GM18873 (cell line): ENCODE data around the gene LMO1.

Source experiments
- ATAC-seq: cut with Tn5 transposase; IDR thresholded peaks from one replicate; pipeline ENCODE4 v1.9.1; 2021; ENCODE audit warnings: mild to moderate bottlenecking, moderate library complexity, moderate number of reproducible peaks; ENCODE audit not compliant: unreplicated experiment, low FRiP score

Gene LMO1

DNA sequence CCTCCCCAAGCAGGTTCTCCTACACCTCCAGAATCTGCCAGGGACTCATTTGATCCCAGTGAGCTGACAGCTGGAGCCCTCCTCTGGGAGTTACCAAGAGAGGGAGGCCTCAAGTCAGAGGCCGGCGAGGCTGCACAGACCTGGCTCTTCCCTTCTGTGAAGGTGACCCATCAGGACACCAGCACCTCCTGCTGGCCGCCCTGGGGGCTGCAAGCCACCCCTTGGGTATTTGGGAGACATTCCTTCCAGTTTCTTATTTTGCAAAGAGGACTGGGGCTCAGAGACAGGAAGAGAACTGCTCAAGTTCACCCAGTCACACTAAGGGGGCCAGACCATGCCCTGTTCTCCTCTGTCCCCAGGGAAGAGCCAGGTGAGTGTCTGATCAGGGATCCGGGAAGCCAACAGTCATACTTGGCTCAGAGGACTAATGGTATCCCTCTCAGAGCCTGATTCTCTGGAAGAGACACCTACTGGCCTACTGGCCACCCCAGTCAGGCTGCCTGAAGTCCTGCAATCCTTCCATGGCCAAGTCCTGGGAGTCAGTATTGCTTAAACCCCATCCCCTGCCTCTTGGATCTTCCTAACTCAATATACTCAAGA is 54.4 kb downstream of the LMO1 start:
- no peak for ATAC-seq

DNA sequence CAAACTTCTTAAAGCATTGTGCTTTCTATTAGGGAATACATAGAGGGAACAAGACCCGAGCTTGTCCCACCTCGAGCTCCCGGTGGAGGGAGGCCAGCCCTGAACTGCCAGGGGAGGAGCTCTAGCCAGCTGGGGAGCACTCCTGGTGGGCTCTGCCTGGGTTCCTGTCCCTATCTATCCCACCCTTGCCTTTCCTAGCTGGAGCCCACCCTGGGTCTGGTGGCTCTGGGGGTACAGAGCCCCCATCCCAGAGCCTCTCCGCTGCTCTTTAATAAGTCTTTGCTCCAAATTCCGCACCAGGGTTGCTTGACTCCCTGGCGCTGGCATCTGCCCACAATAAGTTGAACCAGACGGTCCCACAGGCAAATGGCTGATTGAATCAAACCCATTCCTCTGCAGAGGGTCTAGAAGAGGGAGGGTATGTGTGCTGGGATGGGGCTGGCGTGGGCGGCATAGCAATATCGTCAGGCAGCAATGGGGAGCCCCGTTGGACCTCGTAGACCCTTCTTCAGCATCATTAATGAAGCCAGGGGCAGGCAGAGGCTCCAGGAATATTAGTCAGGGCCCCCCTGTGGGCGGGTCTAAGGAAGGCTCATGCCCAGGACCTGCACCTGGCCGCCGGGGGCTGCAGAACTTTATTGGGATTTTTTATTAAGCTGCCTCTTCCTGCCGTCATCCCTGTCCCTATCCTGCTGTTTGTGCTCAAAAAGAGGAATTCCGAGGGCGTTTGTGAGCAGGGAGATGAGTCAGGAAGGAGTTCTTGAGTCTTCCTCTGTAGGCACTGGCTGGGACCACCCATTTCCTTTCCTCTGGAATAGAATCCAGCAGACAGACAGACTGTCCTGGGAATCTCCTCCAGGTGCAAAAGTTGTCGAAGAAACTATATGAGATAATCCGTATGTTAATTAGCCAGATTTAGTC is 56.3 kb downstream of the LMO1 start:
- ATAC-seq = no peak

- ATAC-seq = no peak
These were observed 57.2 kb downstream of the LMO1 start for GRCh38 chr11:8206251-8207079.

DNA sequence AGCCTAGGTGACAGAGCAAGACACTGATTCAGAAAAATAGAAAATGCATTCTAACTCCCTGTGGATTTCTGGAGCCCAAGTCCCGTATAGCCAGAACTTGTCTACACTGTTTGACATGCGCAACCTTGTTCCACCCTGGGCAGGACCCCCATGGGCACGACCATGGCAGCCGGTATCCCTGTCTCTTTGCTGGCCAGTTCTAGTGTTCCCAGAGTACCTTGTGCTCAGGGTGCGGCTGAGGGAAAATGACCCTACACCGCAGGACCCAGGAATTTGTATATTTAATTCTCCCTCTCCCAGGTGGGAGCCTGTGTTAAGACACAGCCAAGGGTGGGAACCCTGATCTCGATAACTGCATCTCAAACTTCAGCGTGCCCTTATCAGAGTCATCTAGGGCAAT is 58.1 kb downstream of the LMO1 start:
- ATAC-seq = no peak

DNA sequence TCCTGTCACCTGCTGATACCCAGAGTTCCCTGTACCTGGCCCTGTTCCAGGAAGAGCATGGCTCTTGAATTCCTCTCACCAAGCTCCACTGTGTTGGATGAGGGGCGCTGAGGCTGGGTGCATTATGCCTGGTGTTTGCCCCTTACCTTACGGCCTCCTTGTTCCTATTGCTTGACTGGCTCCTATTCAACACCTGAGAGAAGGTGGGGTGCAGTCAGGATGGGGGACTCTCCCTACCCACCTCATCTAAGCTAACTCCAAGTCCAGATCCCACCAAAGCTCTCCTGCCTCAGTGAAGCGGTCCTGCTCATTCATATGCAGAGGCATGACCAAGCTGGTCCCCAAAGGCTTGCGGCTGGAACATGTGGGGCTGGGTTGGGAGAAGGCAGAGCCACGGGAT is 59.1 kb downstream of the LMO1 start:
- no peak for ATAC-seq

DNA sequence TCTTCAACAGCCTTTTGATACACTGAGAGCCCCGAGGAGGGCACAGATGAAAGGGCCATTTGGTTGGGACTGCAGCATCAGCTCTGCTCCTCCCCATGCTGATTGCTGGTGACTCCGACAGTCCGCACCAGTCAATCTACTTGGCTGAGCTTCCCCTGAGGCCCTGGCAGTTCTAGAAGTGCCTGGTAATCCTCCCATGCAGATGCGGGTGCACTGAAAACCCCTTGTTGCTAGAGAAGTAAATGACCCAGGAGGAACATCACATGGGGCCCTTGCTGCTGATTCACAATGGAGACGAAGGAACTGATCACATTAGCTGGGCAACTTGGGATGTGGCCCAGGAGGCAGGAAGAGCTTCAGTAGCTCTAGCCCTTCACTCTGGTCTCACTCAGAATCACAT is 59.7 kb downstream of the LMO1 start:
- no peak for ATAC-seq

GRCh38 chr11:8203414-8203715 is 60.3 kb downstream of the LMO1 start:
- no peak for ATAC-seq

- no peak for ATAC-seq
These were observed 60.9 kb downstream of the LMO1 start for GRCh38 chr11:8202516-8203413.

GRCh38 chr11:8201644-8202365 is 61.9 kb downstream of the LMO1 start:
- no peak for ATAC-seq

GRCh38 chr11:8199676-8200075 is 64.0 kb downstream of the LMO1 start:
- ATAC-seq = no peak

DNA sequence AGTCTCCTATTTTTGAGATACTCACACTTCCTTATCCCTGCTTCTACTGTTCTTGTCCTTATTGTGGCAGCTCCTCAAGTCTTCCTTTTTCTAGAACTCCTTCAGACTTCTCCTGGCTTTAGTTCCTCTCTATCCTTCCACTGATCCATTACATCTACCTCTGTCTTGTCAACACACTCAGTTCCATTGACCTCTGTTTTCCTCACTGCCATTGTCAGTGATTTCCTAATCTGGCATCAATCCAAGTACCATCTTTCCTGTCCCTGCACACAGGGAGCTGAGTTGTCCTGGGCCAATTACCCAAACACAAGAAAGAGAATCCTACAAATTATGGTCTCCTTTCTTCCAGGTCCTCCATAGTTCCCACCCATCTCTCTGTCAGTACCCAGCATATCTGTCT is 66.9 kb downstream of the LMO1 start:
- no peak for ATAC-seq

GRCh38 chr11:8194956-8195355 is 68.7 kb downstream of the LMO1 start:
- no peak for ATAC-seq

DNA sequence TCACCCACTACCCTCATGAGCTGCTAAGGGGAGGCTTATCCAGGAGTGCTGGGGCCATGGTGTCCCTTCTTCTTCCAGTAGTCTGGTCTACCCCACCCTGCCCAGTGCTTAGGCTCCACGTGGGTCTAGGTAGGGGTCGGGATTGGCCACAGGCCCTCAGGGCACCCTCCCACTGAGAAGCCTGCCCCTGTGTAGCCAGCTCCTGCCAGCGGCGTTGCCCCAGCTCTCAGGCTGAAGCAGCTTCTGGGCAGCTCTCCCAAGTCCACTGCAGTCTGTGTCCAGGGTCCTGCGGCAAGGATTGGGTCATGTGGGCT is 70.8 kb downstream of the LMO1 start:
- no peak for ATAC-seq

DNA sequence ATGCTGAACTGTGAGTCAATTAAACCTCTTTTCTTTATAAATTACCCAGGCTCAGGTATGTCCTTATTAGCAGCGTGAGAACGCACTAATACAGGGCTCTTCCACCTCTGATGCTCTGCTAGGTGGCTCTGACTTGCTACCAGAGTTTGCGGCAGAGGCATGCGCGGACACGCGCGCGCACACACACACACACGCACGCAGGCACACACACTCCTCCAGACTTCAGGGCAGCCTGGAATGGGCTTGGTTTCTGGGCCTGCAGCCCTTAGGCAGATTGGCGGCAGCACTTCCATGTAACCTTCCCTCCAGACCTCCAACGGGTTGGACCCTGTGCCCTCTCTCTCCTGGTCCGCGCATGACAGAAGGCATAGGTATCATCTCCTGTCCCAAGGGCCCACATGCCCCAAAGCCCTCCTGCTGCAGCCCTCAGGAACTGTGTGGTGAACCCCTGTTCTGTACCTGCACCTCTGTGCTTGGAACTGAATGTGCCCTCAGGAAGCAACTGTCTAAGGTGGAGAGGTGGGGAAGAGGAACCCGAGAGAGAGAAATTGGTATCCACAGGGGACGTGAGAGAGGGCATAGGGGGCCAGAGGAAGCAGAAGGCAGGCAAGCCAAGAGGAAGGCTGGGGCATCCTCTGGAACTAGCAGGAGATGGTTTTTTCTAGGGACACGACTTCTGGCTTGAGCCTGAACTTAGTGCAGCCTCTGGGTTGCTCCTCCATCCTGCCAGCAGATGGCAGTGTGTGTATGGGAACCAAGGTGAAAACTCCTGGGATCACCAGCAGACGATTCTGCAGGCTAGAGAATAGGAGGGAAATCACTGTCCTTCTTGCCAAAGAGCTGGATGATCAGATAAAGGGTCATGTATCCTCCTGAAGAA is 71.4 kb downstream of the LMO1 start:
- ATAC-seq = no peak

GRCh38 chr11:8190431-8190830 is 73.2 kb downstream of the LMO1 start:
- ATAC-seq = no peak

- no peak for ATAC-seq
These were observed 77.2 kb downstream of the LMO1 start for GRCh38 chr11:8186429-8186828.

DNA sequence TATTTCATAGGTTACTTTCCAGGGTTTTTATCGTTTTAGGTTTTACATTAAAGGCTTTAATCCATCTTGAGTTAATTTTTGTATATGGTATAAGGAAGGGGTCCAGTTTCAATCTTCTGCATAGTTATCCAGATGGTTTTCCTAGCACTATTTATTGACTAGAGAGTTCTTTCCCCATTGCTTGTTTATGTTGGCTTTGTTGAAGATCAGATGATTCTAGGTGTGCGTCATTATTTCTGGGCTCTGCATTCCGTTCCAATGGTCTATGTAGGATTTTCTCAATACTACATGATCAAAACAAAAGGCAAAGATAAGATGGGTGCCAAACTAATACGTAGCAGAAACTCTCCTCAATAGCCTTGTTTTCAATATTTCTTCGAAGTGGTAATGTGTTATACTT is 80.6 kb downstream of the LMO1 start:
- ATAC-seq = no peak

- ATAC-seq = no peak
These were observed 83.2 kb downstream of the LMO1 start for GRCh38 chr11:8180469-8180868.

DNA sequence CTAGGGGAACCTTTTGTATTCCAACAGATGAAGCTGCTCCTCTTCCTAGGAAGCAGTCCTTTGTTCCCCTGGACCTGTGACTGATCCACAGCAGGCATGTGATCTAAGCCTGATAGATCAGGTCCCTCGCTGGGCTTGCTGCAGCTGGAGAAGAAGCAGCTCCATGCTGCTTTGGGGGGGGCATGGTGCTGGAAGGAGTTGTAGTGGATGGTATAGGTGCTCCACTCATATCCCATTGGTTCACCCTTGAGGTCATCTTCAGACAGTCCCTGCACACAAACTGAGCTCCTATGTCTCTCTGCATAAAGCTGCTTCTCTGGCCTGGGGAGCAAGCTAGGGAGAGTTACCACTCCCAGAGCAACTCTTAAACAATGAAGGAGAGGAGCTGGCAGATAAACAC is 85.4 kb downstream of the LMO1 start:
- no peak for ATAC-seq
